GM23338 (cell line): ENCODE results near the gene CCDC177.

Source experiments
- EZH2 ChIP-seq: fragments of 200-600 bp; sonication (generic); IDR thresholded peaks from one replicate; pipeline ENCODE4 v1.8.0; 2017; ENCODE audit warnings: antibody characterized with exemption, mild to moderate bottlenecking, low read depth; ENCODE audit not compliant: unreplicated experiment
- POLR2AphosphoS5 ChIP-seq: IDR thresholded peaks from 2 replicates; pipeline ENCODE4 v1.6.1; 2016; ENCODE audit warnings: antibody characterized with exemption, low read depth
- REST ChIP-seq: IDR thresholded peaks from one replicate; pipeline ENCODE4 v1.6.1; 2018; ENCODE audit warnings: antibody characterized with exemption; ENCODE audit not compliant: unreplicated experiment
- STAT1 ChIP-seq: IDR thresholded peaks from one replicate; pipeline ENCODE4 v1.6.1; 2016; ENCODE audit warnings: antibody characterized with exemption; ENCODE audit not compliant: unreplicated experiment
- TF ChIP-seq, protein P1 (sequence below), 2 experiments: fragments of 200-600 bp in 1 of 2; sonication (generic) in 1 of 2; conservative IDR thresholded peaks; 2 replicates each; pipeline versions ENCODE4 v1.5.1 to v1.6.1; 2016 to 2017; ENCODE audit warnings: antibody characterized with exemption in 2 of 2, low read depth in 2 of 2, mild to moderate bottlenecking in 2 of 2, moderate library complexity in 1 of 2
- TF ChIP-seq, protein P2 (sequence below): IDR thresholded peaks from 2 replicates; pipeline ENCODE4 v1.6.1; 2016; ENCODE audit warnings: antibody characterized with exemption

DNA sequence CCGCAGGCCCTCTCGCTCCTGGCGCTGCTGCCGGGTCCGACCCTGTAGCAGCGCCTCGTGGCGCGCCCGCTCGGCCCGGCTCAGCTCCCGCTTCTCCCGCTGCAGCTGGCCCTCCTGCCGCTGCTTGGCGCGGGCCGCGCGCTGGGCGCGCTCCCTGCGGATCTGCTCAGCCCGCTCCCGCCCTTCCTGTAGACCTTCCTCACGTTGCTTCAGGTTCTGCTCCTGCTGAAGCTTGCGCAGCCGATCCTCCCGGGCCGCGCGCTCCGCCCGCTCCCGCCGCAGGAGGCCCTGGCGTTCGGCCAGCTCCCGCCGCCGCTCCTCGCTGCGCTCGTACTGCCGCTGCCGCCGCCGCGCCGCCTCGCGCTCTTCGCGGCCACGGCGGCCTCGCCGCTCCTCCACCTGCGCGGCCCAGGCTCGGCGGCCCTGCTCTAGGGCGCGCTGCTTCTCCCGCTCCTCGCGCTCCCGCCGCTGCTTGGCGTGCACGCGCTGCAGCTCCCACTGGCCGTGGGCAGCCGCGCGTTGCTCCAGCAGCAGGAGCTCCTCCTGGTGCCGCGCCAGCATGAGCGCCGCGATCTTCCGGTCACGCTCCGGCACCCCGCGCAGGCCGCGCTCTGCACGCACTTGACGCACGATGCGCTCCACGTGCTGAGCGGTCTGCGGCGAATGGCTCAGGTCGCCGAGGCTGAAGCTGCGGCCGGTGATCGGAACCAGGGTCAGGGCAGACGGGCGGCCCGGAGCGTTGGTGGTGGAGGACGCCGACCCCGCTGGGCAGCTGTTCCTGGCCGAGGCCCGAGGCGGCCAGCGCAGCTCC lies 2.4 kb downstream of the CCDC177 start:
- TF ChIP-seq POLR2AphosphoS5 (no peak), EZH2 (peak; percentile 20), REST (no peak), STAT1 (no peak)
- TF ChIP-seq, protein P1, sequence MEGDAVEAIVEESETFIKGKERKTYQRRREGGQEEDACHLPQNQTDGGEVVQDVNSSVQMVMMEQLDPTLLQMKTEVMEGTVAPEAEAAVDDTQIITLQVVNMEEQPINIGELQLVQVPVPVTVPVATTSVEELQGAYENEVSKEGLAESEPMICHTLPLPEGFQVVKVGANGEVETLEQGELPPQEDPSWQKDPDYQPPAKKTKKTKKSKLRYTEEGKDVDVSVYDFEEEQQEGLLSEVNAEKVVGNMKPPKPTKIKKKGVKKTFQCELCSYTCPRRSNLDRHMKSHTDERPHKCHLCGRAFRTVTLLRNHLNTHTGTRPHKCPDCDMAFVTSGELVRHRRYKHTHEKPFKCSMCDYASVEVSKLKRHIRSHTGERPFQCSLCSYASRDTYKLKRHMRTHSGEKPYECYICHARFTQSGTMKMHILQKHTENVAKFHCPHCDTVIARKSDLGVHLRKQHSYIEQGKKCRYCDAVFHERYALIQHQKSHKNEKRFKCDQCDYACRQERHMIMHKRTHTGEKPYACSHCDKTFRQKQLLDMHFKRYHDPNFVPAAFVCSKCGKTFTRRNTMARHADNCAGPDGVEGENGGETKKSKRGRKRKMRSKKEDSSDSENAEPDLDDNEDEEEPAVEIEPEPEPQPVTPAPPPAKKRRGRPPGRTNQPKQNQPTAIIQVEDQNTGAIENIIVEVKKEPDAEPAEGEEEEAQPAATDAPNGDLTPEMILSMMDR (conservative IDR thresholded peaks at IDR 0.05; ENCODE audit: low read depth in 2 of 2) = no peak
- TF ChIP-seq, protein P2, sequence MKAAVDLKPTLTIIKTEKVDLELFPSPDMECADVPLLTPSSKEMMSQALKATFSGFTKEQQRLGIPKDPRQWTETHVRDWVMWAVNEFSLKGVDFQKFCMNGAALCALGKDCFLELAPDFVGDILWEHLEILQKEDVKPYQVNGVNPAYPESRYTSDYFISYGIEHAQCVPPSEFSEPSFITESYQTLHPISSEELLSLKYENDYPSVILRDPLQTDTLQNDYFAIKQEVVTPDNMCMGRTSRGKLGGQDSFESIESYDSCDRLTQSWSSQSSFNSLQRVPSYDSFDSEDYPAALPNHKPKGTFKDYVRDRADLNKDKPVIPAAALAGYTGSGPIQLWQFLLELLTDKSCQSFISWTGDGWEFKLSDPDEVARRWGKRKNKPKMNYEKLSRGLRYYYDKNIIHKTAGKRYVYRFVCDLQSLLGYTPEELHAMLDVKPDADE = no peak
